Natural killer cell (primary cell): ENCODE measurements around the gene ACOX3. TPM values are rescaled to one million over a fixed set of nuclear protein-coding genes. Genes with fewer than 3 reads are reported as not detected.

ENCODE experiments used
- ATAC-seq, 3 donors: fragments of 150-1000 bp in 2 of 3; fragments of 200-7000 bp in 1 of 3; cut with Tn5 transposase; 1 replicate in 1 of 3; 2 replicates in 2 of 3; pipeline ENCODE4 v1.10.0; 2021; ENCODE audit warnings: mild to moderate bottlenecking in 2 of 3, moderate library complexity in 2 of 3
- DNase-seq, 2 donors: peaks; one replicate each; pipeline versions ENCODE4 v3.0.0 to v3.0.0-alpha.2; 2013 to 2021; ENCODE audit warnings: mixed read lengths in 1 of 2
- H3K27ac ChIP-seq: one replicate; pipeline ENCODE4 v1.5.1; 2013; ENCODE audit warnings: mild to moderate bottlenecking, low read length
- H3K27me3 ChIP-seq: one replicate; pipeline ENCODE4 v1.6.1; 2013; ENCODE audit warnings: low read length; ENCODE audit not compliant: control insufficient read depth, insufficient read depth
- H3K36me3 ChIP-seq: one replicate; pipeline ENCODE4 v1.6.1; 2013; ENCODE audit warnings: low read length; ENCODE audit not compliant: control insufficient read depth, insufficient read depth
- H3K4me1 ChIP-seq: one replicate; pipeline ENCODE4 v1.6.1; 2013; ENCODE audit warnings: low read length; ENCODE audit not compliant: control insufficient read depth, insufficient read depth
- H3K4me3 ChIP-seq: one replicate; pipeline ENCODE4 v1.5.1; 2013; ENCODE audit warnings: low read length
- H3K9me3 ChIP-seq: one replicate; pipeline ENCODE4 v1.6.1; 2013; ENCODE audit warnings: low read length; ENCODE audit not compliant: control insufficient read depth, insufficient read depth
- H3K27ac Mint-ChIP-seq, 2 donors: one replicate each; pipeline ENCODE4 v1.8.0; 2022; ENCODE audit warnings: mild to moderate bottlenecking in 2 of 2, mixed read lengths in 2 of 2, moderate library complexity in 1 of 2
- H3K27me3 Mint-ChIP-seq, 2 donors: one replicate each; pipeline ENCODE4 v1.8.0; 2022; ENCODE audit warnings: low read depth in 2 of 2, mixed read lengths in 2 of 2
- H3K36me3 Mint-ChIP-seq: one replicate; pipeline ENCODE4 v1.8.0; 2022; ENCODE audit warnings: mixed read lengths
- H3K4me1 Mint-ChIP-seq, 2 donors: one replicate each; pipeline ENCODE4 v1.8.0; 2022; ENCODE audit warnings: mixed read lengths in 2 of 2
- H3K4me3 Mint-ChIP-seq: one replicate; pipeline ENCODE4 v1.8.0; 2022; ENCODE audit warnings: mild to moderate bottlenecking, moderate library complexity, mixed read lengths
- H3K9me3 Mint-ChIP-seq, 2 donors: one replicate each; pipeline ENCODE4 v1.8.0; 2022; ENCODE audit warnings: mixed read lengths in 2 of 2
- CTCF ChIP-seq: fragments of 200-600 bp; IDR thresholded peaks from one replicate; pipeline ENCODE4 v1.8.0; 2022; ENCODE audit warnings: antibody characterized with exemption
- WGBS: methylation state at CpG from one replicate; pipeline ENCODE4 v1.1.7; 2013; ENCODE audit warnings: missing lambda C conversion rate; ENCODE audit not compliant: insufficient coverage; 5-methylcytosine and 5-hydroxymethylcytosine counted together
- intact Hi-C: fragments of 100-400 bp; cut with micrococcal nuclease; formaldehyde crosslinking; loops from one replicate; pipeline ENCODE4 v1.14.2; 2022
- total RNA-seq, 4 donors: library from RNA; stranded (reverse); fragments of 120-200 nt in 1 of 4; gene quantifications; one replicate each; pipeline versions ENCODE4 v1.2.3 to v1.2.4, GENCODE V29; 2013 to 2022

ACOX3 gene
- total RNA-seq, 3 donors from 2014 or later (not counting 1 experiment from before 2014, with no cell fraction given), result 12.4 to 18.3 (median 15.4) TPM

GRCh38 chr4:8403173-8403753 lies 37.3 kb downstream of the ACOX3 start:
- Mint-ChIP-seq H3K9me3 (no peaks in the 10 kb centered on the region), H3K36me3 (no peaks in the 10 kb centered on the region), H3K4me1 (no peaks in the 10 kb centered on the region), H3K4me3 (no peak overlapping the region), H3K27ac (no peak overlapping the region), H3K27me3 (no peaks in the 10 kb centered on the region)
- Histone ChIP-seq H3K27me3 (no peaks in the 10 kb centered on the region), H3K9me3 (no peaks in the 10 kb centered on the region), H3K27ac (no peak overlapping the region), H3K36me3 (peaks cover 8% of the 10 kb centered on the region), H3K4me1 (no peaks in the 10 kb centered on the region), H3K4me3 (no peak overlapping the region)
- peak in 2 of 3 donors; percentile 54 to 62 for ATAC-seq
- intact Hi-C loops, result loop anchor here (2.0 kb wide), 1 partner anchor 160 kb away; no protein-coding TSS in a partner anchor
- DNase-seq, result peak; percentile 40 to 67
- peak; percentile 83 for TF ChIP-seq CTCF
- WGBS, result 56% methylated on average over 12 of the region's 12 CpGs

GRCh38 chr4:8402640-8403039 lies 37.9 kb downstream of the ACOX3 start:
- H3K4me3 ChIP-seq, result no peak overlapping the region
- ATAC-seq (no peak), DNase-seq (no peak)
- no peak overlapping the region for H3K27ac Mint-ChIP-seq
- H3K9me3 Mint-ChIP-seq, result no peaks in the 10 kb centered on the region
- H3K4me3 Mint-ChIP-seq, result no peak overlapping the region
- H3K36me3 ChIP-seq, result peaks cover 8% of the 10 kb centered on the region
- no peaks in the 10 kb centered on the region for H3K27me3 ChIP-seq
- no peaks in the 10 kb centered on the region for H3K27me3 Mint-ChIP-seq
- intact Hi-C loops, result loop anchor here (2.0 kb wide), 1 partner anchor 160 kb away; no protein-coding TSS in a partner anchor
- H3K9me3 ChIP-seq, result no peaks in the 10 kb centered on the region
- TF ChIP-seq CTCF, result no peak
- no peak overlapping the region for H3K27ac ChIP-seq
- H3K4me1 Mint-ChIP-seq, result no peaks in the 10 kb centered on the region
- H3K36me3 Mint-ChIP-seq, result no peaks in the 10 kb centered on the region
- H3K4me1 ChIP-seq, result no peaks in the 10 kb centered on the region
- WGBS, result 74% methylated on average over 14 of the region's 14 CpGs

- Mint-ChIP-seq H3K9me3 (no peaks in the 10 kb centered on the region), H3K4me1 (no peaks in the 10 kb centered on the region), H3K4me3 (no peak overlapping the region), H3K27ac (no peak overlapping the region), H3K27me3 (no peaks in the 10 kb centered on the region), H3K36me3 (no peaks in the 10 kb centered on the region)
- H3K4me3 ChIP-seq, result no peak overlapping the region
- intact Hi-C loops, result loop anchor here (2.0 kb wide), 1 partner anchor 159 kb away; no protein-coding TSS in a partner anchor
- H3K27ac ChIP-seq, result no peak overlapping the region
- H3K27me3 ChIP-seq, result no peaks in the 10 kb centered on the region
- no peak for TF ChIP-seq CTCF
- H3K36me3 ChIP-seq, result peaks cover 8% of the 10 kb centered on the region
- DNase-seq (no peak), ATAC-seq (no peak)
- no peaks in the 10 kb centered on the region for H3K4me1 ChIP-seq
- 87% methylated on average over 11 of the region's 11 CpGs for WGBS
- H3K9me3 ChIP-seq, result no peaks in the 10 kb centered on the region
These were observed 38.3 kb downstream of the ACOX3 start for GRCh38 chr4:8402181-8402597.

- TF ChIP-seq CTCF, result no peak
- no peaks in the 10 kb centered on the region for H3K27me3 Mint-ChIP-seq
- no peaks in the 10 kb centered on the region for H3K4me1 Mint-ChIP-seq
- Histone ChIP-seq H3K4me1 (no peaks in the 10 kb centered on the region), H3K27ac (no peak overlapping the region), H3K4me3 (no peak overlapping the region), H3K36me3 (peaks cover 8% of the 10 kb centered on the region), H3K27me3 (no peaks in the 10 kb centered on the region), H3K9me3 (no peaks in the 10 kb centered on the region)
- no peak overlapping the region for H3K4me3 Mint-ChIP-seq
- H3K36me3 Mint-ChIP-seq, result no peaks in the 10 kb centered on the region
- ATAC-seq, result no peak
- 93% methylated on average over 10 of the region's 10 CpGs for WGBS
- no peaks in the 10 kb centered on the region for H3K9me3 Mint-ChIP-seq
- no peak overlapping the region for H3K27ac Mint-ChIP-seq
- intact Hi-C loops, result loop anchor here (2.0 kb wide), 1 partner anchor 159 kb away; no protein-coding TSS in a partner anchor
- no peak for DNase-seq
These were observed 38.9 kb downstream of the ACOX3 start for GRCh38 chr4:8401665-8402064.
